Activated CD4-positive, alpha-beta memory T cell treated with anti-CD3 and anti-CD28 coated beads, Interleukin-2, amount 10 ng/mL, durations not matched to agents 7 days and 5 days (primary cell): ENCODE results near the gene NME5. TPM values are rescaled to one million over a fixed set of nuclear protein-coding genes. Genes with fewer than 3 reads are reported as not detected.

Experiments
- CTCF ChIA-PET: fragments of 350-600 bp; sonication (Branson Sonifier 250); formaldehyde crosslinking; loops from one replicate; lab custom pipeline; 2021; ENCODE audit warnings: antibody characterized with exemption, inconsistent platforms; lab: Charles Lee
- POLR2A ChIA-PET: fragments of 350-600 bp; sonication (Branson Sonifier 250); formaldehyde crosslinking; loops from one replicate; lab custom pipeline; 2021; ENCODE audit warnings: antibody characterized with exemption; lab: Charles Lee
- DNase-seq: peaks from one replicate; pipeline ENCODE4 v3.0.0-alpha.2; 2020
- H3K27ac Mint-ChIP-seq: one replicate; pipeline ENCODE4 v1.8.0; 2021; ENCODE audit warnings: mild to moderate bottlenecking, mixed read lengths
- H3K27me3 Mint-ChIP-seq: one replicate; pipeline ENCODE4 v1.8.0; 2021; ENCODE audit warnings: mixed read lengths
- H3K36me3 Mint-ChIP-seq: one replicate; pipeline ENCODE4 v1.8.0; 2021; ENCODE audit warnings: low read depth, mixed read lengths
- H3K4me1 Mint-ChIP-seq: one replicate; pipeline ENCODE4 v1.8.0; 2021; ENCODE audit warnings: mixed read lengths
- H3K4me3 Mint-ChIP-seq: one replicate; pipeline ENCODE4 v1.8.0; 2021; ENCODE audit warnings: mild to moderate bottlenecking, mixed read lengths
- H3K9me3 Mint-ChIP-seq: one replicate; pipeline ENCODE4 v1.8.0; 2021; ENCODE audit warnings: mixed read lengths
- total RNA-seq, 2 experiments: library from RNA; stranded (reverse); gene quantifications; one replicate each; pipeline ENCODE4 v1.2.3, GENCODE V29; 2021

Gene NME5
- total RNA-seq, 2 experiments from 2014 or later: not detected

DNA sequence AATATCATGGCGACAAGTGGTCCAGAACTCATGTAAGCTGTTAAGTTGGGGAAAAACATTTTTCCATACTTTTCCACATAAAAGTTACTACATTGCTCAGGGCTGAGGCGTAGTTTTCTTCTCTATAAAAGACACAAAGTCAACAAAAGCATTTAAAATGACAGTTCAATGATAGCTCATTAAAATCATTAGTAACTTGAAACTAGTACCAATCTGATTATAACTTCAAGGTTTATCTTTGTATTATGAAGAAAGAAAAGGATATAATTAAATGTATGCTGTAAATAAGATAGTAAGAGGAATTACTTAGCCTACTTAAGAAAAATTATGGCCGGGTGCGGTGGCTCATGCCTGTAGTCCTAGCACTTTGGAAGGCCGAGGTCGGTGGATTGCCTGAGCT is 9.9 kb downstream of the NME5 start:
- no peaks in the 10 kb centered on the region for H3K36me3 Mint-ChIP-seq
- POLR2A ChIA-PET: interaction anchor here (0.6 kb wide), 1 partner anchor 68 kb away, joined by 3 read pairs; no protein-coding TSS in a partner anchor
- H3K4me1 Mint-ChIP-seq: peaks cover 3% of the 10 kb centered on the region
- CTCF ChIA-PET: interaction anchor here (0.5 to 2.0 kb wide), 6 partner anchors 26 to 498 kb away, joined by 3 to 14 read pairs (median 4); no protein-coding TSS in a partner anchor
- H3K27ac Mint-ChIP-seq: no peak overlapping the region
- peaks cover 22% of the 10 kb centered on the region for H3K27me3 Mint-ChIP-seq
- no peak for DNase-seq
- H3K4me3 Mint-ChIP-seq: no peak overlapping the region
- no peaks in the 10 kb centered on the region for H3K9me3 Mint-ChIP-seq

- peaks cover 24% of the 10 kb centered on the region for H3K27me3 Mint-ChIP-seq
- no peaks in the 10 kb centered on the region for H3K9me3 Mint-ChIP-seq
- no peak overlapping the region for H3K27ac Mint-ChIP-seq
- H3K4me3 Mint-ChIP-seq: no peak overlapping the region
- ChIA-PET CTCF (interaction anchor here (1.1 to 2.0 kb wide), 2 partner anchors 51 to 59 kb away, joined by 5 to 14 read pairs; no protein-coding TSS in a partner anchor), POLR2A (no interaction called here)
- DNase-seq: no peak
- H3K4me1 Mint-ChIP-seq: peaks cover 2% of the 10 kb centered on the region
- no peaks in the 10 kb centered on the region for H3K36me3 Mint-ChIP-seq
Observed at GRCh38 chr5:138128334-138128733, 10.9 kb downstream of the NME5 start.

DNA sequence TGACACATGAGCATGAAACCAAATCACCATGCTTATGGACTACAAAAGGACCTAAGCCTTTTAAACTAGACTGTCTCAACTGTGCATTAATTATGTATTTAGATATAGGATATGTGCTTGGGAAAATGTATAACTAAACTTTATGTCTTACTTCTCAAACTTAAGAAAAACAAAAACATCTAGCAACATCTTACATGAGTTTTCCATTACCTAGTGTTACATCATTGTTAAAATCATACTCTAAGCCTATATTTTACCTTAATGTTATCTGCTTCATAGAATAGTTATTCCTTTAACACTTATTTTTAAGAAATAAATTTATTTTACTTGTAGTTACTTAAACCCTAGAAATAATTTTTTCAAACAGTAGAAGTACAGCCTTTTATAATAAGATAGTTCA is 24.0 kb downstream of the NME5 start:
- POLR2A ChIA-PET: no interaction called here

DNA sequence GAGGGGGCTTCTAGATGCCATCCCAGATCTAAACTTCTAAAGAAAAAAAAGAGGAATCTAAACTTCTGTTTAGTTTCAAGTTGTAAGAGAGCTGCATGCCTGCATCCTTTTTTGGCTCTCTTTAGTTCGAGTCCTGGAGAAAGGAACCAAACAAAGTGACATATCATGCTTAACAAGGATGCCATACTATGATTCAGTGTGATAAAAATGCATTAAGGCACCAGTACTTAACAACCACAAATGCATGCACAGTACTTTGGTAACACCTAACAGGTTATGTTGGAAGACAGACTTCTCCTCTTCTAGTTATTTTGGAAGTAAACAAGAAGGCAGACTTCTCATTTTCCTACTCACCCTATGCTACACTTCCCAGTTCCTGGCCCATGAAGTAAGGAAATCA is 27.3 kb downstream of the NME5 start:
- H3K27me3 Mint-ChIP-seq: peaks cover 30% of the 10 kb centered on the region
- H3K27ac Mint-ChIP-seq: no peak overlapping the region
- no peak overlapping the region for H3K4me3 Mint-ChIP-seq
- no peaks in the 10 kb centered on the region for H3K9me3 Mint-ChIP-seq
- no peaks in the 10 kb centered on the region for H3K36me3 Mint-ChIP-seq
- no peak for DNase-seq
- H3K4me1 Mint-ChIP-seq: no peaks in the 10 kb centered on the region
- POLR2A ChIA-PET: no interaction called here
- CTCF ChIA-PET: no interaction called here

More for the DNA sequence above, 24.0 kb downstream of the NME5 start:
- CTCF ChIA-PET: interaction anchor here (1.1 kb wide), 1 partner anchor 79 kb away, joined by 3 read pairs; no protein-coding TSS in a partner anchor
- DNase-seq: no peak
- Mint-ChIP-seq H3K4me3 (no peak overlapping the region), H3K36me3 (no peaks in the 10 kb centered on the region), H3K27ac (no peak overlapping the region), H3K9me3 (no peaks in the 10 kb centered on the region), H3K27me3 (peaks cover 21% of the 10 kb centered on the region), H3K4me1 (no peaks in the 10 kb centered on the region)

DNA sequence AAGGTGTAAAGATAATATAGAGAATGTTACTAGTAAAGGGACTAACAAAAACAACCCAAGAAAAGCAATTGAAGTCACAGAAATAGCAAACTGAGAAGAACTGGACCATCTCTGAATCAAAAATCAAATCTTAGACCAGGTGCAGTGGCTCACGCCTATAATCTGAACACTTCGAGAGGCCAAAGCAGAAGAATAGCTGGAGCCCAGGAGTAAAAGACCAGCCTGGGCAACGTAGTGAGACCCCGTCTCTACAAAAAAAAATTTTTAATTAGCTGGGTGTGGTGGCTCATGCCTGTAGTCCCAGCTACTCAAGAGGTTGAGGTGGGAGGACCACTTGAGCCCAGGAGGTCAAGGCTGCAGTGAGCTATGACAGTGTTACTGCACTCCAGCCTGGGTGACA is 28.0 kb downstream of the NME5 start:
- H3K4me1 Mint-ChIP-seq: no peaks in the 10 kb centered on the region
- CTCF ChIA-PET: no interaction called here
- no peak overlapping the region for H3K27ac Mint-ChIP-seq
- H3K4me3 Mint-ChIP-seq: no peak overlapping the region
- DNase-seq: no peak
- no peaks in the 10 kb centered on the region for H3K36me3 Mint-ChIP-seq
- no peaks in the 10 kb centered on the region for H3K9me3 Mint-ChIP-seq
- POLR2A ChIA-PET: no interaction called here
- peaks cover 24% of the 10 kb centered on the region for H3K27me3 Mint-ChIP-seq

DNA sequence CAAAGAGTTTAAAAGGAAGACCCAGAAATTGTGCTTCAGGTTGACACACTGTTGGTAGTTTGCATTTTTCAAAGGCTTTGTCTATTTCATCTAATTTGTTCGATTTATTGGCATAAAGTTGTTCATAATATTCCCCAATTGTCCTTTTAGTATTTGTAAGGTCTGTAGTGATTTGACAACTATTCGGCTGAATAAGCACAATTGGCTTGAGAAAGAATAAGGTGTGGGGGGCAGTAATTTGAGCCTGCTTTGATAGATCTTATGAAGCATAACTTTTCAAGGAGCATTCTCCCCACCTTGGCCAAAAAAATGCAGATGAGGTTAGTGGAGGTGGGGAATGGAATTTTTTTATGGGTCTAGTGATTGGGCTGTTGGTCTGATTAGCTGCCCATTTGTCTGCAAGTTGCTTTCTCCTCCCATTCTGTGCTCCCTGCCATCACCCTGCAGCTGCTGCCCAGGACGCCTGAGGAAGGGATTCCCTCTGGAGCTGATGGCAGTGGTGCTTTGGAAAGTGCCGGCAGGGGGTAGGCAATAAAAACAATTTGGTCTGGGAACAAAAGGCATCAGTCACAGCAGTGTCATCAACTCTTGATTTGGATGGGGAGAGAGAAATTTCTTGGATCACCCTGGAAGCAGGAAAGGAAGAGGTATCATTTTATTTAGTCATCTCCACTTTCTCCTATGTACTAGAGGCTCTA is 28.8 kb downstream of the NME5 start:
- POLR2A ChIA-PET: no interaction called here
- Mint-ChIP-seq H3K36me3 (no peaks in the 10 kb centered on the region), H3K4me1 (no peaks in the 10 kb centered on the region), H3K4me3 (no peak overlapping the region), H3K27me3 (peaks cover 22% of the 10 kb centered on the region), H3K27ac (no peak overlapping the region), H3K9me3 (no peaks in the 10 kb centered on the region)
- CTCF ChIA-PET: interaction anchor here (0.6 to 1.1 kb wide), 2 partner anchors 33 to 38 kb away, joined by 3 to 4 read pairs; no protein-coding TSS in a partner anchor
- DNase-seq: no peak

DNA sequence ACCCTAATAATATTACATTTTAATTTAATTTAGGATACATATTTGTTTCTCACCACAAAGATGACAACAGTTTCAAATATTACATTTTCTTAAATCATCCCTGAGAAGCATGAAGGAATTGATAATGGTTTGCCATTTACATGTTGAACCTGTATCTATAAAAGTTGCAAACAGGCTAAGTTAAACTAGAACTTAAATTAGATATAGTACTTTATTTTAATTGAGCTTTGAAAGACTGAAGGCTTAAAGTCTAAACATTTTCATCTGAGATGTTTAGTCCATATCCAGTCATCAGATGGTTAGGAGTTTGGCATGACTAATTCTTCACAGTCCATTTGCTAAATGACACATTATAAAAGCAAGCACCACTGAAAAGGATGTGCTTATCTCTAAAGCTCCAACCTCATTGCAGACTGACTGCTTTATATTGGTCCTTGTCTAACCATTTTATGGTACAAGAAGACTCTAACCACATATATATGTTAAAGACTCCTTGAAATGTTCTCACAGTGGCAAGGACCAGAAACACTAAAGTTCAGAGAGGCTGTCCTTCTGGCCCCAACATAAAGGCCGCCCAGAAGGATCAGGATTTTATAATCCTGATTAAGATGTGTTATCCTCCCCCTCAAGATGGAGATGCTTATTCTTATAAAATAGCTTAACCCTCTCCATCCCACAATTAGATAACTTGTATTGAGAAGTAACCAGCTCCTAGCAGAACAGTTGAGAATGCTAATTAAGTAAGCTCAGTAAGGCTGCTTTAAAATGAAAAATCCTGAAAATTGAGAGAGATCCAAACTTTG is 29.6 kb downstream of the NME5 start:
- DNase-seq: no peak
- ChIA-PET CTCF (interaction anchor here (1.1 kb wide), 1 partner anchor 32 kb away, joined by 4 read pairs; no protein-coding TSS in a partner anchor), POLR2A (no interaction called here)
- H3K4me3 Mint-ChIP-seq: no peak overlapping the region
- H3K4me1 Mint-ChIP-seq: no peaks in the 10 kb centered on the region
- H3K9me3 Mint-ChIP-seq: no peaks in the 10 kb centered on the region
- no peak overlapping the region for H3K27ac Mint-ChIP-seq
- H3K27me3 Mint-ChIP-seq: peaks cover 22% of the 10 kb centered on the region
- H3K36me3 Mint-ChIP-seq: no peaks in the 10 kb centered on the region

GRCh38 chr5:138107213-138107612 is 32.0 kb downstream of the NME5 start:
- ChIA-PET CTCF (interaction anchor here (0.9 to 1.1 kb wide), 2 partner anchors 25 to 53 kb away, joined by 3 read pairs; no protein-coding TSS in a partner anchor), POLR2A (no interaction called here)
- Mint-ChIP-seq H3K4me1 (peaks cover 3% of the 10 kb centered on the region), H3K27ac (no peak overlapping the region), H3K27me3 (peaks cover 32% of the 10 kb centered on the region), H3K9me3 (no peaks in the 10 kb centered on the region), H3K4me3 (no peak overlapping the region), H3K36me3 (no peaks in the 10 kb centered on the region)
- no peak for DNase-seq

GRCh38 chr5:138105709-138106108 is 33.5 kb downstream of the NME5 start:
- Mint-ChIP-seq H3K27ac (no peak overlapping the region), H3K36me3 (no peaks in the 10 kb centered on the region), H3K9me3 (no peaks in the 10 kb centered on the region), H3K27me3 (peaks cover 35% of the 10 kb centered on the region), H3K4me1 (peaks cover 3% of the 10 kb centered on the region), H3K4me3 (no peak overlapping the region)
- ChIA-PET POLR2A (no interaction called here), CTCF (interaction anchor here (0.6 kb wide), 1 partner anchor 27 kb away, joined by 4 read pairs; no protein-coding TSS in a partner anchor)
- no peak for DNase-seq

DNA sequence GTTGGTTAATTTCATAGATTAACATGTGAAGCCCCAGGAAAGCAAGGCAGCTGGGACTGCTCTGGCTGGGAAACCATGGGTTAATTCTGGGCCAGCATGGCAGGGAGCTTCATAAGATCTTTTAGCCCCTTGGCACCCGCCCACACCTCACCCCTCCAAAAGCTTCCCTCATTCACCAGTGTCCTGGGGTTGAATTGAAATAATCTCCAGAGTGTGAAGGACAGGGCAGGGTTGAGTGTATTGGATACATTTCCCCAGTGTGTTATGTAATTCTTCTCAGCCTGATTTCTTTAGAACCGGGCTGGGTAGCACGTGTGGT is 36.0 kb downstream of the NME5 start:
- Mint-ChIP-seq H3K27ac (no peak overlapping the region), H3K36me3 (no peaks in the 10 kb centered on the region), H3K27me3 (peaks cover 32% of the 10 kb centered on the region), H3K4me3 (no peak overlapping the region), H3K4me1 (peaks cover 6% of the 10 kb centered on the region), H3K9me3 (no peaks in the 10 kb centered on the region)
- POLR2A ChIA-PET: no interaction called here
- DNase-seq: no peak
- CTCF ChIA-PET: interaction anchor here (0.8 to 1.7 kb wide), 5 partner anchors 22 to 31 kb away, joined by 3 to 5 read pairs (median 4); no protein-coding TSS in a partner anchor

DNA sequence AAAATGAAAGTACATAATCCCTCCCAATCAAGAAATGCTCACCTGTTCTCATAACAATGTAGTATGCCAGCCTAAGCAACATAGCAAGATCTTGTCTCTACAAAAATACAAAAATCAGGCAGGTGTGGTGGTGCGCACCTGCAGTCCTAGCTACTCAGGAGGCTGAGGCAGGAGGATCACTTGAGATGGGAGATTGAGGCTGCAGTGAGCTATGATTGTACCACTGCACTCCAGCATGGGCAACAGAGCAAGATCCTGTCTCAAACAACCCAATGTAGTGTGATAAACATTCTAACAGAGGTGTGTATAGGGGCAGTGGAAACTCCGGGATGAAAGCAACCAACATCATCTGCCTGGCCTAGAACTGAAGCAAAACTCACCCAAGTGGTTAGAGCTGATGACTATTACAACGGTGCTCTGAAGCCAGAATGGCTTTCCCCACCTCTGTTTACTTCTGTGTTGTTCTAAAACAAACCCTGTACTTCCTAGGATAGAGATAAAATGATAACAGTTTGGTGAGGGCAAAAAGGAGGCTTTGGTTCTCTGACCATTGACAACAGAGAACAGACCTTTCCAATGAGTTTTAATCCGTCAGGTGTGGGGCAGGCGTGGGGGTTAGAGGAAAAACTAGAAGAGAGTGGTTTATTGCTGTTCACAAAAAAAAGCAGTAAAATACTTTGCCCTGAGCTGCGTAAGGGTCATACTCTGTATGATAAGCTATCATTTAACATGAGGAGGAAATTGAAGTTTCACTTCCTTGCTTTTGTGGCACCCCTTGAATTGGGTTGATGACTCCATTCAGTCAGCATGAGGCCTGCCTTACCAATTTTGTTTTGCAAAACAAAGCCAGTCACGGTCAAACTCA is 36.5 kb downstream of the NME5 start:
- H3K27me3 Mint-ChIP-seq: peaks cover 31% of the 10 kb centered on the region
- DNase-seq: no peak
- peaks cover 6% of the 10 kb centered on the region for H3K4me1 Mint-ChIP-seq
- no peaks in the 10 kb centered on the region for H3K9me3 Mint-ChIP-seq
- no peak overlapping the region for H3K4me3 Mint-ChIP-seq
- no peak overlapping the region for H3K27ac Mint-ChIP-seq
- H3K36me3 Mint-ChIP-seq: no peaks in the 10 kb centered on the region
- CTCF ChIA-PET: interaction anchor here (0.8 to 1.7 kb wide), 5 partner anchors 21 to 32 kb away, joined by 3 to 5 read pairs (median 4); no protein-coding TSS in a partner anchor
- POLR2A ChIA-PET: interaction anchor here (0.7 kb wide), 1 partner anchor 18 kb away, joined by 3 read pairs; no protein-coding TSS in a partner anchor

DNA sequence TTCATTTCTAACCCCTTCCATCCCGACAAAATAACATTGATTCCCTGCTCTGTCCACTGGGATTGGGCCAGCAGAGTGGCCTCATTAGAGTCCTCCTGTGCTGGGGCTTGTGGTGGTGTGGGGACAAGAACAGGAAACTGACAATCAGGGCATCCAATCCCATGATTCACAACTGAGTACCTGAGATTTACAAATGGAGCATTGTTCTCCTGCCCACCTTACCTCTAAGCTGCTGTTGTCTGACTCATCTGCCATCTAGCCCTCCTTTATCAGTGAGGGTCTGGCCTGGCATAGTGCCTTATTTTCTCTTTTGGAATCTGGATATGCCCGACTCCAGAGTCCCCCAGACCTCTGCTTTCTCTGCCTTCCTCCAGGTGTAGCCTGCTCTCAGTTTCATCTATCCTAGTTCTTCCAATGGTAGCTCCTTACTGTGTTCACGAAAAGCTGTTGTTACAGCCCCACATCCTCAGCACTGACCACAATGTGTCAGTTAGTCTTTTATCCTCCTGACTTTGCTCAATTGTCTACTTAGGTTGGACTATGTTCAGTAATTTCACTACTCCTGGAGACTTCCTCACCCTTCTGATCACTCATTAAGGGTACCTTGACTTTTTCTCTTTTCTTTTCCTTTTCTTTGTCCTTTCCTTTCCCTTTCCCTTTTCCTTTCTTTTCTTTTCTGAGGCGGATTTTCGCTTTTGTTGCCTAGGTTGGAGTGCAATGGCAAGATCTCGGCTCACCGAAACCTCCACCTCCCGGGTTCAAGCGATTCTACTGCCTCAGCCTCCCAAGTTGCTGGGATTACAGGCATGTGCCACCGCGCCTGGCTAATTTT is 42.0 kb downstream of the NME5 start:
- H3K9me3 Mint-ChIP-seq: no peaks in the 10 kb centered on the region
- CTCF ChIA-PET: interaction anchor here (1.7 kb wide), 1 partner anchor 21 kb away, joined by 6 read pairs; no protein-coding TSS in a partner anchor
- H3K4me1 Mint-ChIP-seq: peaks cover 30% of the 10 kb centered on the region
- no peak overlapping the region for H3K4me3 Mint-ChIP-seq
- no peak overlapping the region for H3K27ac Mint-ChIP-seq
- no peak for DNase-seq
- POLR2A ChIA-PET: no interaction called here
- H3K36me3 Mint-ChIP-seq: no peaks in the 10 kb centered on the region
- peaks cover 28% of the 10 kb centered on the region for H3K27me3 Mint-ChIP-seq
